ENCODE data around the gene WIPF1. TPM values are rescaled to one million over a fixed set of nuclear protein-coding genes. Genes with fewer than 3 reads are reported as not detected.

Gene WIPF1
- polyA plus RNA-seq, 1 of the 3 experiments (the other 2 are of a cell fraction), result 56.7 TPM

DNA sequence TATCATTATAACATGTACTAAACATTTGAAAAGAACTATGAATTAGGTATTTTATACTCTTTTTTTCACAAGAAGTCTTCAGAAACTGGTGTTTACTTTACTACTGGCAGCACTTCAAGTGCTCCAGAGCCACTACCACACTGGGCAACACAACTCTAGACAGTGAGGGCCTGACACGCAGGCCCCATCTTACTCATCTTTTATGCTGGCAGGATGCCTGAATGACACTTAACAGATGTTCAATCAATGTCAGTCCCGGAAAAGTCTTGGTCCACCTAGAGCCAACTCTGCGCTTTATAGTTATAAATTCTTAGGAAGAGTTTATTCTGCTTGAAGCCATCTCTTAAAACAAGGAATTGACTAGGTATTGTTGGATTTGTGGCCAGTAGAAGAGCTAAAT is 8.7 kb upstream of the WIPF1 start:
- DNase-seq, result peak; percentile 32
- peaks cover 22% of the 10 kb centered on the region; the same call in 1 of the 2 replicates for H3K79me2 ChIP-seq (ENCODE audit: insufficient read depth)
- ChIA-PET CTCF (interaction anchor here (0.6 to 6.0 kb wide), 11 partner anchors 9 to 103 kb away, joined by 3 to 35 read pairs (median 4); no protein-coding TSS in a partner anchor), POLR2A (no interaction called here)
- H2AFZ ChIP-seq (ENCODE audit: low read depth), result no peak overlapping the region
- H3K4me1 ChIP-seq (ENCODE audit: control insufficient read depth in 1 of 2, insufficient read depth in 2 of 2, low read depth in 1 of 2, low read length in 1 of 2), result peaks cover 12 to 61% of the 10 kb centered on the region in 2 experiments
- no peak overlapping the region; the same call in 1 of the 2 replicates for H3K9ac ChIP-seq
- no peak overlapping the region for H3K4me3 ChIP-seq (ENCODE audit: low read depth in 2 of 2, low read length in 1 of 2)
- H3K36me3 ChIP-seq (replicated peaks in 1 of 2; ENCODE audit: control insufficient read depth in 1 of 2, insufficient read depth in 2 of 2, low read length in 1 of 2), result peaks cover 2 to 10% of the 10 kb centered on the region in 2 experiments
- H3F3A ChIP-seq (replicated peaks; ENCODE audit: insufficient read depth), result peaks cover 27% of the 10 kb centered on the region
- H3K9me3 ChIP-seq, result no peaks in the 10 kb centered on the region
- 7% methylated on average over 3 of the region's 3 CpGs for WGBS (ENCODE audit: low lambda C conversion rate)
- H4K20me1 ChIP-seq (ENCODE audit: insufficient read depth), result 0 out of 2 replicates have a peak, but pooled peaks cover 7% of the 10 kb centered on the region
- TF ChIP-seq, protein P1, sequence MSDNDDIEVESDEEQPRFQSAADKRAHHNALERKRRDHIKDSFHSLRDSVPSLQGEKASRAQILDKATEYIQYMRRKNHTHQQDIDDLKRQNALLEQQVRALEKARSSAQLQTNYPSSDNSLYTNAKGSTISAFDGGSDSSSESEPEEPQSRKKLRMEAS (IDR thresholded peaks at IDR 0.05; ENCODE audit: low read depth), result peak; percentile 74; the same call in 1 of the 2 replicates
- TF ChIP-seq FOSL2 (IDR thresholded peaks at IDR 0.05; ENCODE audit: borderline replicate concordance, low read depth) (peak; percentile 62), RXRA (IDR thresholded peaks at IDR 0.05; ENCODE audit: borderline replicate concordance, low read depth) (no peak), RCOR1 (IDR thresholded peaks at IDR 0.05; ENCODE audit: low read length) (peak; percentile 45; the same call in 1 of the 2 replicates), ELF1 (IDR thresholded peaks at IDR 0.05) (no peak), ZBTB33 (IDR thresholded peaks at IDR 0.05; ENCODE audit: borderline replicate concordance, low read depth) (no peak), SIN3A (IDR thresholded peaks at IDR 0.05; ENCODE audit: borderline replicate concordance, low read depth, low read length) (0 out of 2 replicates have a peak, but pooled peaks have one; percentile 67), MXI1 (IDR thresholded peaks at IDR 0.05; ENCODE audit: low read depth, low read length) (0 out of 2 replicates have a peak, but pooled peaks have one; percentile 42), REST (IDR thresholded peaks at IDR 0.05; ENCODE audit: low read depth, low read length) (0 out of 2 replicates have a peak, but pooled peaks have one; percentile 5), TCF12 (IDR thresholded peaks at IDR 0.05) (peak; percentile 94), NFIC (IDR thresholded peaks at IDR 0.05; ENCODE audit: borderline replicate concordance) (peak; percentile 94), TEAD4 (IDR thresholded peaks at IDR 0.05; ENCODE audit: borderline replicate concordance, insufficient read depth) (no peak), EZH2phosphoT487 (IDR thresholded peaks at IDR 0.05; ENCODE audit: borderline replicate concordance, low read depth) (no peak), GATA2 (CRISPR knock-in tag; IDR thresholded peaks at IDR 0.05) (0 out of 2 replicates have a peak, but pooled peaks have one; percentile 16), USF1 (IDR thresholded peaks at IDR 0.05; ENCODE audit: borderline replicate concordance, low read depth) (no peak), YY1 (IDR thresholded peaks at IDR 0.05; ENCODE audit: low read depth) (no peak), NRF1 (IDR thresholded peaks at IDR 0.05; ENCODE audit: low read depth, low read length) (no peak), EP300 (IDR thresholded peaks at IDR 0.05; ENCODE audit: borderline replicate concordance in 1 of 2, low read depth in 1 of 2, low read length in 1 of 2) (peak; percentile 70 to 82; a peak in 3 of 4 replicates), JUND (IDR thresholded peaks at IDR 0.05) (peak; percentile 77), POLR2AphosphoS5 (IDR thresholded peaks at IDR 0.05; ENCODE audit: low read depth, low read length) (peak; percentile 61), MEF2A (IDR thresholded peaks at IDR 0.05; ENCODE audit: borderline replicate concordance, low read depth) (no peak)
- TF ChIP-seq, protein P2, sequence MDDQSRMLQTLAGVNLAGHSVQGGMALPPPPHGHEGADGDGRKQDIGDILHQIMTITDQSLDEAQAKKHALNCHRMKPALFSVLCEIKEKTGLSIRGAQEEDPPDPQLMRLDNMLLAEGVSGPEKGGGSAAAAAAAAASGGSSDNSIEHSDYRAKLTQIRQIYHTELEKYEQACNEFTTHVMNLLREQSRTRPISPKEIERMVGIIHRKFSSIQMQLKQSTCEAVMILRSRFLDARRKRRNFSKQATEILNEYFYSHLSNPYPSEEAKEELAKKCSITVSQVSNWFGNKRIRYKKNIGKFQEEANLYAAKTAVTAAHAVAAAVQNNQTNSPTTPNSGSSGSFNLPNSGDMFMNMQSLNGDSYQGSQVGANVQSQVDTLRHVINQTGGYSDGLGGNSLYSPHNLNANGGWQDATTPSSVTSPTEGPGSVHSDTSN (IDR thresholded peaks at IDR 0.05), result peak; percentile 98
- H3K27me3 ChIP-seq (ENCODE audit: insufficient read depth), result no peaks in the 10 kb centered on the region
- H3K27ac ChIP-seq (ENCODE audit: low read depth in 2 of 2, low read length in 1 of 2), result peak overlapping the region; percentile 82 to 94
- H3K9me2 ChIP-seq, result no peaks in the 10 kb centered on the region
- peak overlapping the region; percentile 48; the same call in 1 of the 2 replicates for H3K4me2 ChIP-seq
